OCI-LY1 (cell line): Measurements from ENCODE around the gene TM2D3.
A peak's percentile ranks its signal among the peaks of the same experiment; 100 is the strongest.
"Not testable (repeated sequence)": the region's sequence is repeated elsewhere in the genome, so short reads cannot be mapped to it uniquely, and the experiment has no call there.

ENCODE experiments used
- H2AFZ ChIP-seq: fragments of 200-600 bp; sonication (generic), shearing (Covaris generic); 2 replicates; pipeline ENCODE4 v1.6.0; 2014; ENCODE audit warnings: antibody characterized with exemption, mild to moderate bottlenecking, low read length
- H3F3A ChIP-seq: fragments of 200-600 bp; sonication (generic), shearing (Covaris generic); 2 replicates; pipeline ENCODE4 v1.6.0; 2014; ENCODE audit warnings: mild to moderate bottlenecking, antibody characterized with exemption, low read length, moderate library complexity; ENCODE audit not compliant: insufficient read depth
- H3K27ac ChIP-seq: fragments of 200-600 bp; sonication (generic); 2 replicates; pipeline ENCODE4 v1.5.1; 2014; ENCODE audit warnings: low read length, mixed run types, mild to moderate bottlenecking, low read depth; ENCODE audit not compliant: poor library complexity, severe bottlenecking
- H3K27me3 ChIP-seq: fragments of 200-600 bp; sonication (generic); 2 replicates; pipeline ENCODE4 v1.6.0; 2014; ENCODE audit warnings: antibody characterized with exemption, mild to moderate bottlenecking, low read length, moderate library complexity; ENCODE audit not compliant: insufficient read depth
- H3K36me3 ChIP-seq: fragments of 200-600 bp; sonication (generic); 2 replicates; pipeline ENCODE4 v1.6.1; 2014; ENCODE audit warnings: mild to moderate bottlenecking, antibody characterized with exemption, low read length, moderate library complexity, mixed read lengths; ENCODE audit not compliant: insufficient read depth
- H3K4me1 ChIP-seq: fragments of 200-600 bp; sonication (generic); 2 replicates; pipeline ENCODE4 v1.5.1; 2014; ENCODE audit warnings: mild to moderate bottlenecking, low read length, moderate library complexity; ENCODE audit not compliant: insufficient read depth, severe bottlenecking
- H3K4me2 ChIP-seq: fragments of 200-600 bp; sonication (generic), shearing (Covaris generic); 2 replicates; pipeline ENCODE4 v1.6.1; 2014; ENCODE audit warnings: low read length
- H3K4me3 ChIP-seq: fragments of 200-600 bp; sonication (generic); 2 replicates; pipeline ENCODE4 v1.5.1; 2014; ENCODE audit warnings: low read length, low read depth, mild to moderate bottlenecking, mixed read lengths; ENCODE audit not compliant: poor library complexity, severe bottlenecking
- H3K79me2 ChIP-seq: fragments of 200-600 bp; shearing (Covaris generic); 2 replicates; pipeline ENCODE4 v1.6.1; 2016; ENCODE audit warnings: mixed run types, low read length, mixed read lengths; ENCODE audit not compliant: insufficient read depth
- H3K9ac ChIP-seq: fragments of 200-600 bp; sonication (generic), shearing (Covaris generic); 2 replicates; pipeline ENCODE4 v1.6.1; 2014; ENCODE audit warnings: mild to moderate bottlenecking, low read length, mixed read lengths
- H3K9me2 ChIP-seq: fragments of 200-600 bp; sonication (generic), shearing (Covaris generic); 2 replicates; pipeline ENCODE4 v1.6.1; 2014; ENCODE audit warnings: low read depth, mild to moderate bottlenecking, low read length, mixed read lengths
- H3K9me3 ChIP-seq: fragments of 200-600 bp; shearing (Covaris generic); 2 replicates; pipeline ENCODE4 v1.6.1; 2014; ENCODE audit warnings: low read length, mixed read lengths
- H4K20me1 ChIP-seq: fragments of 200-600 bp; sonication (generic), shearing (Covaris generic); 2 replicates; pipeline ENCODE4 v1.6.0; 2016; ENCODE audit warnings: mild to moderate bottlenecking, low read length; ENCODE audit not compliant: insufficient read depth
- EZH2 ChIP-seq: fragments of 200-600 bp; sonication (generic), shearing (Covaris generic); IDR thresholded peaks from 2 replicates; pipeline ENCODE4 v1.8.0; 2017; ENCODE audit warnings: borderline replicate concordance, mixed run types, mild to moderate bottlenecking, antibody characterized with exemption, low read length, moderate library complexity, mixed read lengths
- TF ChIP-seq, protein P1 (sequence below): fragments of 200-600 bp; sonication (generic), shearing (Covaris generic); IDR thresholded peaks from 2 replicates; pipeline ENCODE4 v1.5.1; 2017; ENCODE audit warnings: mild to moderate bottlenecking, antibody characterized with exemption, low read length, moderate library complexity, mixed read lengths

TM2D3 gene

DNA sequence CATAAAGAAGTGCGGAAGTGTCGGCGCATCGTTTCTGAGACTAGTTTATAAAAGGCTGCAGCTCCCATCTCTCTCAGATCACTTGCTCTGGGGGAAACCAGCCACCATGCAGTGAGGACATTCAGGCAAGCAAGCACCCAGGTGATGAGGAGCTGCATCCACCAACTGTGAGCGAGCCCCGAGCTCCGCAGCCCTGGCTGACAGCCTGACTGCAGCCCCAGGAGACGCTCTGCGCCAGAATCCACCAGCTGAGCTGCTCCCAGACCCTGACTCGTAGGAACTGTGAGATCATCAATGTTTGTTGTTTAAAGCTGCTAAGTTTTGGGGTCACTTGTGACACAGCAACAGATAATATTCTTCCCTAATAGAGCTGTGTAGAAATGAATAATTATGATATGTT lies 5.0 kb upstream of the TM2D3 start:
- Histone ChIP-seq H3F3A (no peaks in the 10 kb centered on the region; the same call in 1 of the 2 replicates), H2AFZ (no peak overlapping the region), H3K79me2 (no peaks in the 10 kb centered on the region), H3K9me2 (no peaks in the 10 kb centered on the region), H3K9ac (no peak overlapping the region), H3K4me1 (peaks cover 19% of the 10 kb centered on the region), H4K20me1 (no peaks in the 10 kb centered on the region), H3K9me3 (no peaks in the 10 kb centered on the region), H3K27me3 (no peaks in the 10 kb centered on the region), H3K27ac (no peak overlapping the region), H3K36me3 (no peaks in the 10 kb centered on the region), H3K4me2 (no peak overlapping the region), H3K4me3 (no peak overlapping the region)
- TF ChIP-seq EZH2: no peak
- TF ChIP-seq, protein P1, sequence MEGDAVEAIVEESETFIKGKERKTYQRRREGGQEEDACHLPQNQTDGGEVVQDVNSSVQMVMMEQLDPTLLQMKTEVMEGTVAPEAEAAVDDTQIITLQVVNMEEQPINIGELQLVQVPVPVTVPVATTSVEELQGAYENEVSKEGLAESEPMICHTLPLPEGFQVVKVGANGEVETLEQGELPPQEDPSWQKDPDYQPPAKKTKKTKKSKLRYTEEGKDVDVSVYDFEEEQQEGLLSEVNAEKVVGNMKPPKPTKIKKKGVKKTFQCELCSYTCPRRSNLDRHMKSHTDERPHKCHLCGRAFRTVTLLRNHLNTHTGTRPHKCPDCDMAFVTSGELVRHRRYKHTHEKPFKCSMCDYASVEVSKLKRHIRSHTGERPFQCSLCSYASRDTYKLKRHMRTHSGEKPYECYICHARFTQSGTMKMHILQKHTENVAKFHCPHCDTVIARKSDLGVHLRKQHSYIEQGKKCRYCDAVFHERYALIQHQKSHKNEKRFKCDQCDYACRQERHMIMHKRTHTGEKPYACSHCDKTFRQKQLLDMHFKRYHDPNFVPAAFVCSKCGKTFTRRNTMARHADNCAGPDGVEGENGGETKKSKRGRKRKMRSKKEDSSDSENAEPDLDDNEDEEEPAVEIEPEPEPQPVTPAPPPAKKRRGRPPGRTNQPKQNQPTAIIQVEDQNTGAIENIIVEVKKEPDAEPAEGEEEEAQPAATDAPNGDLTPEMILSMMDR: no peak

DNA sequence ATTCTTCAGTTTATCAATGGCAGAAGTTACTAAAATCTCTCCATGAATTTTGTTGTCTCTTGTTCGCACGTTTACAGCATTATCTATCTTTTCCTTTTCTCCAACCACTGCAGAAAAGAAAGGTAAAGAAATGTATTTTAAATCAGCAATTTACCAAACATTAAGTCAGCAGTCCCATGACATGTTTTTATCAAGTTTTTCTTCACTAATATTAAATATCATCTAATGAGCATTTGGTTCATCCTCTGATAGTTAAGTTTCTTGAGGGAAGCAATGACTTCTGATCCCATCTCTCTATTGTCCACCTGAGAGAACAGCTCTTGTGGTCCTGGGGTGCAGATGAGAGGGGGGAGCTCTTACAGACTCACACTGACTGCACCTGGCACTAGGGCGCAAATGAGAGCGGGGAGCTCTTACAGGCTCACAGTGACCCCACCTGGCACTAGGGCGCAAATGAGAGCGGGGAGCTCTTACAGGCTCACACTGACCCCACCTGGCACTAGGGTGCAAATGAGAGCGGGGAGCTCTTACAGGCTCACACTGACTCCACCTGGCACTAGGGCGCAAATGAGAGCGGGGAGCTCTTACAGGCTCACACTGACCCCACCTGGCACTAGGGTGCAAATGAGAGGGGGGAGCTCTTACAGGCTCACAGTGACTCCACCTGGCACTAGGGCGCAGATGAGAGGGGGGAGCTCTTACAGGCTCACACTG lies 2.6 kb upstream of the TM2D3 start:
- not testable (repeated sequence) for H3K9me2 ChIP-seq, H3K4me3 ChIP-seq, H4K20me1 ChIP-seq, H3K36me3 ChIP-seq, H3K9ac ChIP-seq, H3K27me3 ChIP-seq, H3K4me2 ChIP-seq, H3F3A ChIP-seq, H3K9me3 ChIP-seq, H3K27ac ChIP-seq, H2AFZ ChIP-seq
- peaks cover 20% of the 10 kb centered on the region for H3K79me2 ChIP-seq
- H3K4me1 ChIP-seq: peaks cover 35% of the 10 kb centered on the region
- TF ChIP-seq, protein P1: peak; percentile 73

DNA sequence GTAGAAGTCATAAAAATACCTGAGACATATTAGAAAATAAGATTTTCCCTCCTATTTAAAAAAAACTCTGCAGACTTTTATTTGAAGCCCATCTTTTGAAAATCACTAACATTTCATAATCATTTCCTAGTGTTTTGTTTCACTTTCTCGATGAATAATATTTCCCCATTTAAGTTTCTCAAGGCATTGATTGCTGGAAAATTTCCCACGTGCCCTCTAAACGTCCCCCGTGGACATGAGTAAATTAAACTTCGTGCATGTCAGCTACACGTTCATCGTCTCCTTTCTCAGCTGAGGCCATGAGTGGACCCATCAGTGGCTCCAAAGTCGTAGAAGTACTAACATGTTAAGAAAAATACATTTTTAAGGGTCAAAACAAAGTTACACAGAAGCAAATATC lies 2.0 kb upstream of the TM2D3 start:
- Histone ChIP-seq H3K4me2 (no peak overlapping the region), H3K4me3 (no peak overlapping the region), H3K36me3 (peaks cover 9% of the 10 kb centered on the region; the same call in 1 of the 2 replicates), H3F3A (no peaks in the 10 kb centered on the region; the same call in 1 of the 2 replicates), H2AFZ (no peak overlapping the region), H4K20me1 (0 out of 2 replicates have a peak, but pooled peaks cover 5% of the 10 kb centered on the region), H3K79me2 (peaks cover 27% of the 10 kb centered on the region), H3K9me3 (no peaks in the 10 kb centered on the region), H3K9ac (no peak overlapping the region), H3K27ac (no peak overlapping the region), H3K9me2 (no peaks in the 10 kb centered on the region), H3K4me1 (peaks cover 39% of the 10 kb centered on the region), H3K27me3 (no peaks in the 10 kb centered on the region)
- TF ChIP-seq, protein P1: no peak
- TF ChIP-seq EZH2: no peak
